HG03575 (cell line): ENCODE measurements around the gene TEDC2.
"Not testable (repeated sequence)": the region's sequence is repeated elsewhere in the genome, so short reads cannot be mapped to it uniquely, and the experiment has no call there.

ENCODE experiments used
- ATAC-seq: cut with Tn5 transposase; IDR thresholded peaks from one replicate; pipeline ENCODE4 v1.9.1; 2021; ENCODE audit not compliant: unreplicated experiment, insufficient number of reproducible peaks, low FRiP score; ENCODE audit errors: extremely low read depth

TEDC2 gene

DNA sequence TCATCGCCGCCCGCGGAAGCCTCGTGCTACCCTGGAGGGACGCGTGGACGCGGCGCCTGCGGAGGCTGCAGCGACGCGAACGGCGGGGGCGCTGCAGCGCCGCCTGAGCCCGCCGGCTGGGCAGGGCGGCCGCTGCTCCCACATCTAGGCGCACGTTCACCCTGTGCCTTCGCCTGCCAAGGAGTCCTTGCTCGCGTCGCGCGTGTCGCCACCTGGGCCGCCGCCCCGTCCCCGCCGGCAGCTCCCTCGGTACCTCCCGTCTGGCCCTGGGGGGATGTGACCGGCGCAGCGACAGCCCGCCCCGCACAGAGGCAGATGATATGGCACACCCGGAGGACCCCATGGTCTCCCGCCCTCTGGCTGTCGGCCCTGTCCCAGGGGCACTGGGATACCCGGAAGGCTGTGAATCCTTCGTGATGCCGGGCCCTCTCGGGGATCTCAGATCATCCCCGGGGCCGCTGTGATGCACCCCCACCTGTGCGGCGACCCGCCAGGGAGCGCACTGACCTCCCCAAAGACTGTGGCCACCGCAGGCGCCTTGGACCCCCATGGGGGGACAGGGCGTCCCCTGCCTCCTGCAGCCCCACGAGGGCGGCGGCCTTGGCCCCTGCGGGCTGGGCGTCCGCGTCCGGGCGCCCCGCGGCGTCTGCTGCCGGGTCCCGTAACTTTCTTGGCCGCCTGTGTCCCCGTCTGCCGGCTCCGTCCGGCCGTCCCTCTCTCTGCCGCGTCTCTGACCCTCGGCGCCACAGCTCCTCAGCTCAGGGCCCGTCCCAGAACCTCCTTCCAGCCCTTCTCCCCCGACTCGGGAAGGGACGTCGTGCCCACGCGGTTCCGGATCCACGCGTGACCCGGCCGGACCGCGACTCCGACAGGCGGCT lies 14.3 kb downstream of the TEDC2 start:
- ATAC-seq: no peak

DNA sequence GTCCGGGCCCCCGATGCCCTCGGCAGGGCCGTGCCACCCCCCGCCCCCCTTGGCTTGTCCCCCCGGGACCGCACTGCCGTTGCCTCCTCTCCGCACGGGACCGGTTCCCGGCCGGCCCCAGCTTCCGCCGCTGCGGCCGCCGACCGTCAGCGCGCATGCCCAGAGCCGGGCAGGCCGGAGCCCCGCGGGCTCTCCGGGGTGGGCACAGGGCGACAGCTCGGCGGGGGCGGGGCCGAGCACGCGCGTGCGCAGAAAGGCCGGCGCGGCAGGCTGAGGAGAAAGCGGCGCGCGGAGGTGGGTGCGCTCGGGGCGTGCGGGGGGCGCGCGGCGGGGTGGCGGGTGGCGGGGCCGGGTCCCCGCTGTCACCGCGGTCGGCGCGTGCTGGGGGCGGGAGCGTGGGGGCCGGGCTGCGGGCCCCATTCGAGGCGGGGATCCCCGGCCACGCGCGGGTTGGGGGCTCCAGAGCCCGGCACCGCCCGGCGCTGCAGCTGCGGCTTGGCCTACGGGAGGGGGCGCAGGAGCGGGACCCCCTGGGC lies 15.0 kb downstream of the TEDC2 start, which contains the start of gene TBC1D24:
Gene TBC1D24, plus strand, starts transcription at position 251 of the 536 bp plus-strand sequence. CDS start 21,022 bp downstream, outside the sequence.
- ATAC-seq: no peak

DNA sequence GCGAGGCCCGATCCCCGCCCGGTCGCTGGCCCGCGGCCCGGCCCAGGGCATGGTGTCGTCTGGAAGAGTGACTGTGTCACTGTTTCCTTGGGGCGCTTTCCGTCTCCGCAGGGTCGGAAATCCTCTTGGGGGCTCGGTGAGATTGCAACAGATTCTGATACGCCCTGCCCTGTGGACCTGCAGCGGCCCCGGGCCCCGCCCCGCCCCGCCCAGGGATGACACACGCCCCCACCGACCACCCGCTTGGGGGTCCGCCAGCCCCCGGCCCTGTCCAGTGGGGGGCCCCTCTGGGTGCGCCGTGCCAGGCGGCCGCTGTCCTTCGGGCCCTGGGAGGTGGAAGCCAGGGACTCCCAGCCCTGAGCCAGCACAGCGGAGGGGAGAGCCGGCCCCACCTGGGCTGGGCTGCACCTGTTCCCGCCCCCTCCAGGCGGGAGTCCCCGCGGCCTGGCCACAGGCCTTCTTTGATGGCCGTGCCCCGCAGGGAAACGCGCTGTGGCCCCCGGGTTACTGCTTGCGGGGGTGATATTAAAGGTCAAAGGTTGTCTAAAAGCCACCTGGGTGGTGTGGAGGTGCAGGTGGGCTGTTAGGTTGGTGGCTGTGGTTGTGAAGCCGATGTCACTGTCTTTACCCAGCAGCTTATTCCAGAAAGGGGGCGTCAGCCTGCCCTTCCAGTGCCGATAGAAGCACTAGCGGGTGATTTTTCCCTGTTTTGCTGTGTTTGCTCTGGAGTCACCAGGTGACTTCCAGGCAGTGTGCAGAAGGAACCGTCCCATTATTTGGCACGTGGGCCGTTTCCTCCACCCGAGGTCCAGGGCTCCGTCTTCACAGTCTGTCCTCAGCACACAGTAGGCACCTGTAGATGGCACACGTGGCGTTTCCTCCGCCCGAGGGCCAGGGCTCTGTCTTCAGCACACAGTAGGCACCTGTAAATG lies 15.8 kb downstream of the TEDC2 start:
- no peak for ATAC-seq

DNA sequence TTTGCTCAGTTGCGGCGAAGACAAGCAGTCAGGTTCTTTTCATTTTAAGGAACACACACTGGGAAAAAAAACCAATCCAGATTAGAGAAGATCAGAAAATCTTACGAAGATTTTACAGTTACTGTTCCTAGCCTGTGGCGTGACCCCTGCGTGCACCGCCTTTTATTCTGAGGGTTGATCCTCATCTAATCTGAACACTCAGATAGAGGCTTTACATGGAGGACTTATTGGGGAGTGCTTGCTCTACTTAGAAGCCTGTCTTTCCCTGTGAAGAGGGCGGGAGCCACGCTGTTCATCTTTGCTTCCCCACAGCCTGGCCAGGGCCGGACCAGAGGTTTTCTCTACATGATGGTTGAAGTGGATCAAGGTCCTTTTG lies 16.4 kb downstream of the TEDC2 start:
- no peak for ATAC-seq

DNA sequence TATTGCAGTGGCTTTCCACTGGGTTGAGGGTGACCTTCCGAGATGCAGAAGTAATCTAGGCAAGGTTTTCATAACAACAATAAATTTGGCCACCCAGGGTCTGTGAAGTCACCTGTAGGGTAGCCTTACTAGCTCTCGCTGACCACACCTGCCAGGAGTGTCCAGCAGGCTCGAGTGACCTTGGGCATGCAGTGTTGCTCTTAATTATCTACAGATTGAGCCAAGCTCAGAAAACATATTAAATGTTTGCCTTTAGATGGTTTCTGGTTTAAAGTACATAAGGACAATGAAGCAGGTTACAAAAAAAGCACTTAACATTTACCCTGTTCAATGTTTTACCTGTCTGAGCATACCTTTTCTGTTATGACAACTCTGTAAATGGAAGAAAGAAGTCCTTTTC lies 16.8 kb downstream of the TEDC2 start:
- no peak for ATAC-seq

DNA sequence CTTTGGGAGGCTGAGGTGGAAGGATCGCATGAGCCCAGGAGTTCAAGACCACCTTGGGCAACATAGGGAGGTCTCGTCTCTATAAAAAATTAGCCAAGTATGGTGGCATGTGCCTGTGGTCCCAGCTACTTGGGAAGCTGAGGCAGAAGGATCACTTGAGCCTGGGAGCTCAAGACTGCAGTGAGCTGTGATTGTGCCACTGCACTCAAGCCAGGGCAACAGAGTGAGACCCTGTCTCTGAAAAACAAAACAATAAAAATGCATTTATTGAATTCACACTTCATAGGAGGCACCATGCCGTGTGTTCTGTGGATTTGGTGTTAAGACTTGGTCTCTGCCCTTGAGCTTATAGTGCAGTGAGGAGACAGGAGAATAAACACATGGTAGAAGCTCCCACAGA lies 17.4 kb downstream of the TEDC2 start:
- ATAC-seq: no peak

DNA sequence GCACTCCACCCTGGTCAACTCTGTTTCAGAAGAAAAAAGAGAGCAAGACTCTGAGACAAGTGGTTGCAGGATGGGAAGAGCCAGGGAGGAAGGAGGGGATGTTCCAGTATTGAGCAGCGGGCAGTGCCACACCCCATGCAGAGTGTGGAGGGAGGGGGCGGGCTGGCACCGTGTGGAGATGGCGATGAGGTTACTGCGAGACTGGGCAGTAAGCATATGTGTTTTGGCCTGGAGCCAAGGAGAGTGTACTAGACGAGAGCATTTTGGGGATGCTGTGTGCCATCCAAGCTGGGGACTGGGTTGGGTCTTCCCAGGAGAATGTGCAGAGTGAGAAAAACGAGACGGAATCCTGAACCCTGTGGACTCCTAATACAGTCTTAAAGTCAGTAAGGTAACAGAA lies 18.4 kb downstream of the TEDC2 start:
- ATAC-seq: no peak

DNA sequence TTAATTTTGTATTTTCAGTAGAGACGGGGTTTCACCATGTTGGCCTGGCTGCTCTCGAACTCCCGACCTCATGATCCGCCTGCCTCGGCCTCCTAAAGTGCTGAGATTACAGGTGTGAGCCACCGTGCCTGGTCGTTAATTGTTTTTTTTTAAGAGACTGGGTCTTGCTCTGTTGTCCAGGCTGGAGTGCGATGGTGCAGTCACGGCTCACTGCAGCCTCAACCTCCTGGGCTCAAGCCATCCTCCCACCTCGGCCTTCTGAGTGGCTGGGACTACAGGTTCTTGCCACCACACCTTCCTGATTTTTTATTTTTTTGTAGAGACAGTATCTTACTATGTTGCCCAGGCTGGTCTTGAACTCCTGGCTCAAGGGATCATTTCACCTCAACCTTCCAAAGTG lies 20.1 kb downstream of the TEDC2 start:
- not testable (repeated sequence) for ATAC-seq

DNA sequence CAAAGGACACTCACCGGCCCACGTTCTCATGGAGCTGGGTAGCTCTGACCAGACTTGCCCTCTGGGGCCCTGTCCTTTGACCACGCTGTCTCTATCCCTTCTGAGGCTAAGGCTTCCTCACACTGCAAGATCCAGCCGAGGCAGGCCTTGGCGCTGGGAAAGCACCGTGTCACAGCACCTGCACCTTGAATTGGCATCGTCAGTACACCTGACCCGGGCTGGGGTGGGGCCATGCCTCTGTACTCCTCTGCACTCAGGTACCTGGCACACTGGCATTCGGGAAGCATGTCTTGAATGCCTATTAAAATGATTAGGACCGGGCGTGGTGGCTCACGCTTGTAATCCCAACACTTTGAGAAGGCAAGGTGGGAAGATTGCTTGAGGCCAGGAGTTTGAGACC lies 21.0 kb downstream of the TEDC2 start:
- no peak for ATAC-seq

DNA sequence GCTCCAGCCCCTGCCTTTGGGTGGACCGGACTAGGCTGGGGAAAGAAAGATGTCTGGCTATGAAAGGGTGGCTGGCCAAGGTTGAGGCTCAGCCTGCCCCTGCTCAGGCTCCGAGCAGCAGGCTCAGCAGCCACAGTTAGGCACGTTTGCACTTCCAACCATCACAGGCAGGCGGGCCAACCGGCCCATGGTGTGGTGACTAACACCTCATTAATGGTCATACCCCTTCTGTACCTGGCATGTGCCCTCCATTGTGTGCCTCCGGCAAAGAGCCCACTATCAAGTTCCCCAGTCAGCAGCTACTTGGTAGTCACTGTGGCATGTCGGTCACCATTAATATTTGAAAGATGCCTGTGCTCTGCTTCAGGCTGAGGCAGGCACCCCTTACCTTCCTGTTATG lies 21.8 kb downstream of the TEDC2 start:
- ATAC-seq: no peak

DNA sequence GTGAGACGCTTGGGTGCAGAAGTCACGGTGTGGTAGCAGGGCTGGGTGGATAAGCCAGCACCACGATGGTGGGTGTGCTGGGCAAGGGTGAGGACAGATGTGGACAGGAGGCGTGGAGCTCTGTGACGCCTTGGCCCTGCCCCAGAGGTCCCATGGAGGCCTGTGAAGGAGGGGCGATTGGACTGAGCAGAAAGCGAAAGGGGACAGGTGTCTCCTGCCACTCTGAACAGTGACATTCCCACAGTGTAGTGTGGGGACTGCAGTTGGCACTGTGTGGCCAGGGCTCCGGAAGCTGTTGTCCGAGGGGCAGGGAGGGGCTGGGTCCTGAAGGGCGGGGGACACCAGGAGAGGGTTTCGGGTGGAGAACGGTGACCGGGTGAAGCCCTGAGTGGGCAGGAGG lies 22.3 kb downstream of the TEDC2 start:
- no peak for ATAC-seq

DNA sequence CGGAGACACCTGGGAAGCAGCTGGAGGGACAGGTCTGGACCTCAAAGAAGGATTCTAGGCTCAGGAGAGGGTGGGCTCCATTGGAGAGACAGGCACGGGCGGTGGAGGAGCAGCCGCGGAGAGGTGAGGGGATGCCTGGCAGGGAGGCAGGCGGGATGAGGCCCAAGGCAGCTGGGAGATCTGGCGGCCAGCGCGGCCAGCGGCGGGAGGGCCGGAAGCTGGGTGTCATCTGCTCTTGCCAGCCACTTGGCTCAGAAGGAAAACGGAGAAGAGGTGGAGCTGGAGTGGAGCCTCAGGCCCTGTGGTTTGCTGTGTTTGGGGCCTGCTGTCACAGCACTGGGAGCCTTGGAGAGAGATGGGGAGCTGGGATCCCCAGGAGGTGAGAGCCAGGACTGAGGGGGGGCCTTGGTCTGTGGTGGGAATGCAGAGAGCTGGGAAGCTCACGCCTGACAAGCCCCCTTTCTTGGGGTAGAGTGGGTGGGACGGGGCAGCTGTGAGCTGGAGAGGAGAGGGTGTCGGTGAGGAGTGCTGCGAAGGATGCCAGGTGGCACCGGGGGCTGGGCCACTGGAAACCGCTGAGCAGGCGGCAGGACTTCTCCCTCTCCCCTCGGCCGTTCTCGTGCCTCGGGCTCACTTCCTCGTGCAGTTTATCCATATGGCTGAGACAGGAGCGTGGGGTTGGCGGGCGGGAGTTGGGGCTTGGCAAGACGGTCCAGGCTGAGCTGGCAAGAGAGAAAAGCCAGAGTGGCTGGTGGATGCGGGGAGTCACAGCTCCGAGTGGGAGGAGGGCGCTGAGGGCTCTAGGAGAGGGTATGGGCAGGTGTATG lies 23.0 kb downstream of the TEDC2 start:
- no peak for ATAC-seq

DNA sequence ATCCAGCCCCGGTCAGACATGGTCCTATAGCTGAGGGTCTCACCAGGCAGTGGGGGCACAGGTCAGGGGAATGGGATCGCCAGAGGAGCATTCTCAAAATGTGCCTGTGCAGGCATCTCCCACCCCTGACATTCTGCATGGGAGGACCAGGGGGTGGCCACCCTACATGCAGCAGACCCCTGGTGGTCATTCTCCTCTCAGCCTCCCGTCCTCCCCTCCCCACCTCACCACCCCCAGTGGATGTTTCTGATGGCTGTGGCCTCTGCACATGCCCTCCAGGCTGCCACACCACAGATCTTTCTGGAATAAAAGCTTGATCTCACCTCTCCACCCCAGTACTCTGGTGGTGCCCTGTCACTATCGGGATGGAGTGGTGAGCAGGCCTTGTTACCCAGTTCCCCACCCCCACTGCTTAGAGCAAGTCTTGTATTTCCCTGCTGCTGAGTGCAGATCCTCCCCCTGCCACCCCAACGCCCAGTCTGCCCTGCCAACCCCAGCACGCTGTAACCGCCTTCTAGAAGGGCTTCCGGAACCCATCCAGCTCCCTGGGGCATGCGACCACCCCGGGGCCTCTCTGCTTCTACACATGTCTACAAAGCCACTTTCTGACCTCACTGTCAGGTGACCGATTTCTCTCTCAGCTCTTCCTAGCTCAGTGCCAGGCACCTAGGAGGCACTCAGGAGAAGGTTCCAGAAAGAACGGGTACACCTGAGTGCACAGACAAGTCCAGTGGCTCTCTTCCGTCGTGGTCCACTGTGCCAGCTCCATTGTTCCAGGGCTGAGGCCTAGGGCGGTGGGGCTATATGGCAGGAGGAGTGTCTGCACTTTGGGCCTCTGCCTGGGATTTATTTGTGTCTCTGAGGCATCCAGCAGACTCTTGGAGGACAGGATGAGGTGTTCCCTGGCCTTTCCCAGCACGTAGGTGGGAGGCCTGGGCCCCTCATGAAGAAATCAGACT lies 24.3 kb downstream of the TEDC2 start:
- ATAC-seq: no peak

DNA sequence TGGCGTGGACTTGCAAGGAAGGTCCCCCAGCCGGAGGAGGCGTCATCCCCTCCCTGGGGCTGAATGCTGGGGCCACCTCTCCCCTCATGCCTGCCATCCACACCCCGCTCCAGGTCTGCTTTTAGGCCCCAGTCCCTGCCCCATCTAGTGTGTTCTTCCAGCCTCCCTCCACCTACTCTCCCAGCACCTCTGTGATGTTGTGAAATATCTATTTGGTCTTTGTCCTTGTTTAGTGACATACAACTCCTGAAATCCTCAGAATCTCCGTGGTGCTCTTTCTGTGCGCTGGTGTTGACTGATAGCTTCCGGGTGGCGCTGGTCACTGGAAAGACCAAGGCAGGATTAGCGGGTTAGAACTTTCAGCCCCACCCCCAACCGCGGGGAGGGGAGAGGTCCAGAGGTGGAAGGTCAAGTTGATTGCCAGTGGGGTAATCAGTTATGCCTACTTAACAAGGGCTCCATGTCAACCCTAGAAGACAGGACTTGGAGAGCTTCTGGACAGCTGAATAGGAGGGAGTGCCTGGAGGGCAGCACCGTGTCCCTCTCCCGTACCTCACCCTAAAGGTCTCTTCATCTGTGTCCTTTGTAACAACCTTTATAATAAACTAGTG lies 25.1 kb downstream of the TEDC2 start:
- ATAC-seq: no peak

DNA sequence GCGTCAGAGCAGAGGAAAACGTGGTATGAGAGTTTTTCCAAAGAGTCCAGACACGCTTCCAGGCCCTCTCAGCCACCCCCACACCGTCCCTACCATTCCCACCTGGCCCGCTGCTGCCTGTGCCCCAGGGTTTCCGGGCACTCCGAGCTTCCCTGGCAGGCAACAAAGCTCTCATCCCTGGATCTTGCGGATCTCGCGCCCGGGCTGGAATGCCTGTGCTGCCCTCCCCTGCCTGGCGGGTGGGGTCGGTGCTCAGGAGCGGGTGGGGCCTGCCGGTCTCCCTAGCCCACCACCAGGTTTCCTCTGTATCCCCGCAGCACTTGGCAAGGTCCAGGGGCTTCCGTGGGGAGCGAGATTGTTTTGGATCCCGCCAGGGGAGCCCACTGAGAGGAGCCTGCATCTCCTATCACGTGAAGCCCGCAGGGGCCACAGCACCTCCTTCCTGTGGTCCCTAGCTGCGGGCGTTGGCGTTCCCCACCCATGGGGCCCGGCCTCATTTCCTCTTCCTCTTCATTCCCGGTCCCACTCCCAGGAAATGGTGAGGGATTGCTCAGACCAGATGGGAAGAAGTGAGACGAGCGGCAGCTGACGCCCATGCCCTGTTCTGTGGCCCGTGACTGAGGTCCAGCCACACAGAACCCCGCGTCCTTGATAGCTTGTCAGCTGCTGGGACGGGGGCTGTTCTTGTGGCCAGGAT lies 26.1 kb downstream of the TEDC2 start:
- no peak for ATAC-seq

DNA sequence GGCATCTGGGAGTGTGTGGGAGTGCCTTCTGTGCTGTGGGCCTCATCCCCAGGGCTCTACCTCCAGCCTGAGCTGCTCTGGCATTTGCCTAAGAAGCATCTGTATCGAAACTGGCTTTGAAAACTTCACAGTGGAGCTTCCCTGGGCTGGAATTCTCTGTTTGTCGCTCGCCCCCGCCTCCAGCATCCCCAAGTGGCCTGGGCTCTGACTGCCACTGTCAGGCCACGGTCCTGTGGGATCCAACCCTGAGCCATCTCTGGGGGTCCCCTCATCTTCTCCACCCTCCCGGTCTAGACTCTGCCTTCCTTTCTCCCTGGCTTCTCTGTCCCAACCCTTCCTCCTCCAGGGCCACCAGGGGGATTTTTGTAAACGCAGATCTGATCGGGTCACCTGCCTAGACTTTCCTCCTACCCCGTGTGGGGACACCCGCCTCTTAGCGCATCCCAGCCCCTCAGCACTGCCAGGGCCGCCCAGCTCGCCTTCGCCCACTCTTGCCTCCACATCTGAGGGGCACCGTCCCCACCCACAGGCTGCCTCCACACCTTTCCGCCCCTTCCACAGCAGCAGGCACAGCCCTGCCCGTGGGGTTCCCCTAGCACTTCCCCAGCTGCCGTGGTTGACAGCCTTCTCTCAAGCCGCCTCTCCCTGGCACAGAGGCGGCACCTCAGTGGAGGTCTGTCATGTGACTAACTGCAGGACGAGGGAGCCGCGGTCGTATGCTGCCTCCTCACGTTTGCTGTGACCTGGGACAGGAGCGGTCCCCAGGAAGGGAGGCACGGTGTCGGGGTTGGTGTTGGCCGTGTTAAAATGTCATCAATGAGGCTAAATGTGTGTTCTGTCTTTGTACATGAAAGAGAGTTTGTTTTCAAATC lies 27.0 kb downstream of the TEDC2 start:
- ATAC-seq: no peak
